Activated T-cell treated with anti-CD3 and anti-CD28 coated beads, Interleukin-2, amount 50 U/mL, for 48 hours (primary cell): ENCODE measurements around the gene MBTPS2.
"Not testable (repeated sequence)": the region's sequence is repeated elsewhere in the genome, so short reads cannot be mapped to it uniquely, and the experiment has no call there.

Experiments
- DNase-seq, 2 experiments: peaks; one replicate each; pipeline ENCODE4 v3.0.0-alpha.2; 2020

The MBTPS2 gene

GRCh38 chrX:21863241-21863640, 23.8 kb downstream of the MBTPS2 start:
- DNase-seq, result no peak

- DNase-seq, result no peak
Measured at GRCh38 chrX:21865436-21865835, 26.0 kb downstream of the MBTPS2 start.

- no peak for DNase-seq
Measured at GRCh38 chrX:21870494-21870893, 31.1 kb downstream of the MBTPS2 start.

- no peak for DNase-seq
Measured at GRCh38 chrX:21873063-21873775, 33.8 kb downstream of the MBTPS2 start.

GRCh38 chrX:21874182-21874581, 34.8 kb downstream of the MBTPS2 start:
- not testable (repeated sequence) for DNase-seq

GRCh38 chrX:21875013-21875412, 35.6 kb downstream of the MBTPS2 start:
- no peak for DNase-seq

- no peak for DNase-seq
Measured at GRCh38 chrX:21881881-21882574, 42.6 kb downstream of the MBTPS2 start.

- DNase-seq, result no peak
Measured at GRCh38 chrX:21883258-21883657, 43.8 kb downstream of the MBTPS2 start.

GRCh38 chrX:21885568-21885967, 46.2 kb downstream of the MBTPS2 start:
- no peak for DNase-seq

GRCh38 chrX:21905313-21905712, 65.9 kb downstream of the MBTPS2 start:
- DNase-seq, result no peak

- no peak for DNase-seq
Measured at GRCh38 chrX:21905953-21906352, 66.5 kb downstream of the MBTPS2 start.

GRCh38 chrX:21907260-21907659, 67.8 kb downstream of the MBTPS2 start:
- DNase-seq, result no peak

GRCh38 chrX:21911481-21911880, 72.1 kb downstream of the MBTPS2 start:
- DNase-seq, result no peak

GRCh38 chrX:21912220-21912619, 72.8 kb downstream of the MBTPS2 start:
- DNase-seq, result no peak

- DNase-seq, result no peak
Measured at GRCh38 chrX:21912989-21913388, 73.6 kb downstream of the MBTPS2 start.

GRCh38 chrX:21926116-21926515, 86.7 kb downstream of the MBTPS2 start:
- no peak for DNase-seq

- no peak for DNase-seq
Measured at GRCh38 chrX:21926527-21927278, 87.3 kb downstream of the MBTPS2 start.

- no peak for DNase-seq
Measured at GRCh38 chrX:21929209-21929608, 89.8 kb downstream of the MBTPS2 start.

- DNase-seq, result no peak
Measured at GRCh38 chrX:21930986-21931385, 91.6 kb downstream of the MBTPS2 start.

- DNase-seq, result no peak
Measured at GRCh38 chrX:21932292-21933002, 93.0 kb downstream of the MBTPS2 start.

- DNase-seq, result no peak
Measured at GRCh38 chrX:21933077-21933476, 93.7 kb downstream of the MBTPS2 start.

GRCh38 chrX:21934414-21934813, 95.0 kb downstream of the MBTPS2 start:
- DNase-seq, result no peak
